Measurements from ENCODE around the gene CDC42BPB.
A peak's percentile ranks its signal among the peaks of the same experiment; 100 is the strongest.

Gene CDC42BPB

GRCh38 chr14:102951799-102952198 lies 105.5 kb downstream of the CDC42BPB start:
- no peaks in the 10 kb centered on the region for H3K9me3 ChIP-seq (ENCODE audit: insufficient read depth, low read length)
- H3K4me3 ChIP-seq (ENCODE audit: insufficient read depth, low read length, poor library complexity, severe bottlenecking) = no peak overlapping the region
- H2AFZ ChIP-seq (ENCODE audit: low read depth, low read length, severe bottlenecking) = no peak overlapping the region
- H3K27ac ChIP-seq (ENCODE audit: low read depth, low read length) = no peak overlapping the region
- no peak overlapping the region for H3K4me2 ChIP-seq (ENCODE audit: low read depth, low read length, poor library complexity, severe bottlenecking)
- H3K79me2 ChIP-seq (ENCODE audit: insufficient read depth, low read length) = no peaks in the 10 kb centered on the region
- H3F3A ChIP-seq (ENCODE audit: insufficient read depth) = 0 out of 2 replicates have a peak, but pooled peaks cover 4% of the 10 kb centered on the region
- no peaks in the 10 kb centered on the region for H3K36me3 ChIP-seq (ENCODE audit: low read length)
- no peak overlapping the region for H3K9ac ChIP-seq (ENCODE audit: low read length)
- H3K9me2 ChIP-seq (replicated peaks; ENCODE audit: insufficient read depth, low read length) = no peaks in the 10 kb centered on the region
- H4K20me1 ChIP-seq (ENCODE audit: low read depth, low read length) = no peaks in the 10 kb centered on the region
- no peak for TF ChIP-seq EZH2phosphoT487 (conservative IDR thresholded peaks at IDR 0.05; ENCODE audit: low read length)
- no peak for TF ChIP-seq CTCF (IDR thresholded peaks at IDR 0.05; ENCODE audit: insufficient read depth, low read length, poor library complexity, severe bottlenecking)
- no peaks in the 10 kb centered on the region for H3K27me3 ChIP-seq (ENCODE audit: low read length)

- H3K4me3 ChIP-seq (ENCODE audit: insufficient read depth, low read length, poor library complexity, severe bottlenecking) = no peak overlapping the region
- H3F3A ChIP-seq (ENCODE audit: insufficient read depth) = 0 out of 2 replicates have a peak, but pooled peaks cover 4% of the 10 kb centered on the region
- H4K20me1 ChIP-seq (ENCODE audit: low read depth, low read length) = no peaks in the 10 kb centered on the region
- H3K9me2 ChIP-seq (replicated peaks; ENCODE audit: insufficient read depth, low read length) = no peaks in the 10 kb centered on the region
- no peak overlapping the region for H2AFZ ChIP-seq (ENCODE audit: low read depth, low read length, severe bottlenecking)
- H3K27ac ChIP-seq (ENCODE audit: low read depth, low read length) = no peak overlapping the region
- H3K79me2 ChIP-seq (ENCODE audit: insufficient read depth, low read length) = no peaks in the 10 kb centered on the region
- no peak overlapping the region for H3K9ac ChIP-seq (ENCODE audit: low read length)
- H3K36me3 ChIP-seq (ENCODE audit: low read length) = no peaks in the 10 kb centered on the region
- H3K9me3 ChIP-seq (ENCODE audit: insufficient read depth, low read length) = no peaks in the 10 kb centered on the region
- H3K4me2 ChIP-seq (ENCODE audit: low read depth, low read length, poor library complexity, severe bottlenecking) = no peak overlapping the region
- TF ChIP-seq EZH2phosphoT487 (conservative IDR thresholded peaks at IDR 0.05; ENCODE audit: low read length) (no peak), CTCF (IDR thresholded peaks at IDR 0.05; ENCODE audit: insufficient read depth, low read length, poor library complexity, severe bottlenecking) (no peak)
- H3K27me3 ChIP-seq (ENCODE audit: low read length) = no peaks in the 10 kb centered on the region
Measured at GRCh38 chr14:102951034-102951433, 106.3 kb downstream of the CDC42BPB start.

- no peak overlapping the region for H3K4me3 ChIP-seq (ENCODE audit: insufficient read depth, low read length, poor library complexity, severe bottlenecking)
- no peaks in the 10 kb centered on the region for H4K20me1 ChIP-seq (ENCODE audit: low read depth, low read length)
- H3K27me3 ChIP-seq (ENCODE audit: low read length) = no peaks in the 10 kb centered on the region
- H3K9me2 ChIP-seq (replicated peaks; ENCODE audit: insufficient read depth, low read length) = no peaks in the 10 kb centered on the region
- no peaks in the 10 kb centered on the region for H3K9me3 ChIP-seq (ENCODE audit: insufficient read depth, low read length)
- no peaks in the 10 kb centered on the region for H3K36me3 ChIP-seq (ENCODE audit: low read length)
- H3F3A ChIP-seq (ENCODE audit: insufficient read depth) = 0 out of 2 replicates have a peak, but pooled peaks cover 4% of the 10 kb centered on the region
- no peaks in the 10 kb centered on the region for H3K79me2 ChIP-seq (ENCODE audit: insufficient read depth, low read length)
- H3K9ac ChIP-seq (ENCODE audit: low read length) = no peak overlapping the region
- peak overlapping the region; percentile 26 for H3K4me2 ChIP-seq (ENCODE audit: low read depth, low read length, poor library complexity, severe bottlenecking)
- H2AFZ ChIP-seq (ENCODE audit: low read depth, low read length, severe bottlenecking) = no peak overlapping the region
- TF ChIP-seq CTCF (IDR thresholded peaks at IDR 0.05; ENCODE audit: insufficient read depth, low read length, poor library complexity, severe bottlenecking) (no peak), EZH2phosphoT487 (conservative IDR thresholded peaks at IDR 0.05; ENCODE audit: low read length) (no peak)
- peak overlapping the region; percentile 61 for H3K27ac ChIP-seq (ENCODE audit: low read depth, low read length)
Measured at GRCh38 chr14:102949801-102950451, 107.4 kb downstream of the CDC42BPB start.

All from SU-DHL-6 (cell line).